ENCODE measurements around the gene RAMP2.

RAMP2 gene

GRCh38 chr17:42784409-42784808, 23.4 kb downstream of the RAMP2 start:
- Histone ChIP-seq H3K4me2 (ENCODE audit: low read depth, low read length, poor library complexity, severe bottlenecking) (no peak overlapping the region), H3K79me2 (ENCODE audit: insufficient read depth, low read length) (no peaks in the 10 kb centered on the region), H3K9ac (ENCODE audit: low read depth, low read length, poor library complexity, severe bottlenecking) (no peak overlapping the region), H3K36me3 (ENCODE audit: insufficient read depth, low read length) (no peaks in the 10 kb centered on the region), H3K4me1 (ENCODE audit: insufficient read depth, low read length, poor library complexity, severe bottlenecking) (no peaks in the 10 kb centered on the region), H3F3A (ENCODE audit: low read depth) (no peaks in the 10 kb centered on the region), H3K4me3 (ENCODE audit: low read length, poor library complexity, severe bottlenecking) (no peak overlapping the region), H3K9me3 (ENCODE audit: insufficient read depth, low read depth, low read length) (no peaks in the 10 kb centered on the region), H3K27me3 (ENCODE audit: insufficient read depth, low read length, poor library complexity, severe bottlenecking) (no peaks in the 10 kb centered on the region), H2AFZ (ENCODE audit: low read length) (no peak overlapping the region), H3K9me2 (replicated peaks; ENCODE audit: low read depth, low read length) (no peaks in the 10 kb centered on the region), H4K20me1 (ENCODE audit: insufficient read depth, low read length, poor library complexity, severe bottlenecking) (no peaks in the 10 kb centered on the region)
- TF ChIP-seq CTCF (conservative IDR thresholded peaks at IDR 0.05; ENCODE audit: low read length) (no peak), EZH2phosphoT487 (IDR thresholded peaks at IDR 0.05; ENCODE audit: borderline replicate concordance) (no peak)

DNA sequence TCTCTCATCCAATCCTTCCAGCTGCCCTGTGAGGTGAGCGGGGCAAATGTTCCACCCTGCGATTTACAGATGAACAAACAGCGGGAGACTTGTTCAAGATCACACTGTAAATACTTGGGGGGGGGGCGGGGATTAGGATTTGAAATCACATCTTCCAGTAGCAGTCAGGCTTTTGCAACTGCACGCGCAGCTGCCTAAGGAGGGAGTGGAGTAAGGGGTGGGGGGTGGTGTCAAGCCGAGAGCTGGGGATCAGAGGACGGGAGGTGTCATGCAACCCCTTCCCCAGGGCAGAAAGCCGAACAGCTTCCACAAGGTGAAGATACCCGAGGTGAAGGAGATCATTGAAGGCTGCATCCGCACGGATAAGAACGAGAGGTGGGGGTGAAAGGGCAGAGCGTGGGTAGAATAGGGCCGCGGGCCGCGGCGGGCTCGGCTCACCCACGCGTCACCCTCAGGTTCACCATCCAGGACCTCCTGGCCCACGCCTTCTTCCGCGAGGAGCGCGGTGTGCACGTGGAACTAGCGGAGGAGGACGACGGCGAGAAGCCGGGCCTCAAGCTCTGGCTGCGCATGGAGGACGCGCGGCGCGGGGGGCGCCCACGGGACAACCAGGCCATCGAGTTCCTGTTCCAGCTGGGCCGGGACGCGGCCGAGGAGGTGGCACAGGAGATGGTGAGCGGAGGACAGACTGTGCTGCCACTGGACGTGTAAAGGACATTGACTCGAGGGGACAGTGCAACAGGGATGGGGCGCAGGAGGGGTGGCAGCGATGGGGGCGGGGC, 24.0 kb downstream of the RAMP2 start:
- H3K9me2 ChIP-seq (replicated peaks; ENCODE audit: low read depth, low read length), result no peaks in the 10 kb centered on the region
- H3K27me3 ChIP-seq (ENCODE audit: insufficient read depth, low read length, poor library complexity, severe bottlenecking), result no peaks in the 10 kb centered on the region
- H3K9me3 ChIP-seq (ENCODE audit: insufficient read depth, low read depth, low read length), result no peaks in the 10 kb centered on the region
- H3K4me1 ChIP-seq (ENCODE audit: insufficient read depth, low read length, poor library complexity, severe bottlenecking), result no peaks in the 10 kb centered on the region
- no peak overlapping the region for H3K4me3 ChIP-seq (ENCODE audit: low read length, poor library complexity, severe bottlenecking)
- no peak for TF ChIP-seq EZH2phosphoT487 (IDR thresholded peaks at IDR 0.05; ENCODE audit: borderline replicate concordance)
- H4K20me1 ChIP-seq (ENCODE audit: insufficient read depth, low read length, poor library complexity, severe bottlenecking), result no peaks in the 10 kb centered on the region
- H2AFZ ChIP-seq (ENCODE audit: low read length), result no peak overlapping the region
- no peaks in the 10 kb centered on the region for H3K36me3 ChIP-seq (ENCODE audit: insufficient read depth, low read length)
- H3K9ac ChIP-seq (ENCODE audit: low read depth, low read length, poor library complexity, severe bottlenecking), result no peak overlapping the region
- no peak overlapping the region for H3K4me2 ChIP-seq (ENCODE audit: low read depth, low read length, poor library complexity, severe bottlenecking)
- no peaks in the 10 kb centered on the region for H3K79me2 ChIP-seq (ENCODE audit: insufficient read depth, low read length)
- H3F3A ChIP-seq (ENCODE audit: low read depth), result no peaks in the 10 kb centered on the region

- H2AFZ ChIP-seq (ENCODE audit: low read length), result no peak overlapping the region
- no peaks in the 10 kb centered on the region for H3K4me1 ChIP-seq (ENCODE audit: insufficient read depth, low read length, poor library complexity, severe bottlenecking)
- no peaks in the 10 kb centered on the region for H3K27me3 ChIP-seq (ENCODE audit: insufficient read depth, low read length, poor library complexity, severe bottlenecking)
- H3K79me2 ChIP-seq (ENCODE audit: insufficient read depth, low read length), result no peaks in the 10 kb centered on the region
- no peaks in the 10 kb centered on the region for H4K20me1 ChIP-seq (ENCODE audit: insufficient read depth, low read length, poor library complexity, severe bottlenecking)
- no peak overlapping the region for H3K4me3 ChIP-seq (ENCODE audit: low read length, poor library complexity, severe bottlenecking)
- H3K36me3 ChIP-seq (ENCODE audit: insufficient read depth, low read length), result no peaks in the 10 kb centered on the region
- H3F3A ChIP-seq (ENCODE audit: low read depth), result no peaks in the 10 kb centered on the region
- no peak for TF ChIP-seq EZH2phosphoT487 (IDR thresholded peaks at IDR 0.05; ENCODE audit: borderline replicate concordance)
- no peak overlapping the region for H3K9ac ChIP-seq (ENCODE audit: low read depth, low read length, poor library complexity, severe bottlenecking)
- H3K9me3 ChIP-seq (ENCODE audit: insufficient read depth, low read depth, low read length), result no peaks in the 10 kb centered on the region
- no peak overlapping the region for H3K4me2 ChIP-seq (ENCODE audit: low read depth, low read length, poor library complexity, severe bottlenecking)
- H3K9me2 ChIP-seq (replicated peaks; ENCODE audit: low read depth, low read length), result no peaks in the 10 kb centered on the region
Measured at GRCh38 chr17:42787266-42787665, 26.2 kb downstream of the RAMP2 start.

- Histone ChIP-seq H3K9me3 (ENCODE audit: insufficient read depth, low read depth, low read length) (no peaks in the 10 kb centered on the region), H3K27me3 (ENCODE audit: insufficient read depth, low read length, poor library complexity, severe bottlenecking) (no peaks in the 10 kb centered on the region), H3K9me2 (replicated peaks; ENCODE audit: low read depth, low read length) (no peaks in the 10 kb centered on the region), H4K20me1 (ENCODE audit: insufficient read depth, low read length, poor library complexity, severe bottlenecking) (no peaks in the 10 kb centered on the region), H2AFZ (ENCODE audit: low read length) (no peak overlapping the region), H3K4me2 (ENCODE audit: low read depth, low read length, poor library complexity, severe bottlenecking) (no peak overlapping the region), H3K79me2 (ENCODE audit: insufficient read depth, low read length) (peaks cover 6% of the 10 kb centered on the region; the same call in 1 of the 2 replicates), H3F3A (ENCODE audit: low read depth) (no peaks in the 10 kb centered on the region), H3K4me1 (ENCODE audit: insufficient read depth, low read length, poor library complexity, severe bottlenecking) (peaks cover 1% of the 10 kb centered on the region), H3K9ac (ENCODE audit: low read depth, low read length, poor library complexity, severe bottlenecking) (no peak overlapping the region), H3K36me3 (ENCODE audit: insufficient read depth, low read length) (no peaks in the 10 kb centered on the region), H3K4me3 (ENCODE audit: low read length, poor library complexity, severe bottlenecking) (no peak overlapping the region)
- TF ChIP-seq CTCF (conservative IDR thresholded peaks at IDR 0.05; ENCODE audit: low read length), result no peak
- no peak for TF ChIP-seq EZH2phosphoT487 (IDR thresholded peaks at IDR 0.05; ENCODE audit: borderline replicate concordance)
Measured at GRCh38 chr17:42791948-42792347, 30.9 kb downstream of the RAMP2 start.

All from Loucy (cell line).